Upper lobe of right lung (tissue), 1 donor: ENCODE data around the gene MS4A12. TPM values are rescaled to one million over a fixed set of nuclear protein-coding genes. Genes with fewer than 3 reads are reported as not detected.

Source experiments
- ATAC-seq: fragments of 200-7000 bp; cut with Tn5 transposase; one replicate; pipeline ENCODE4 v1.9.1; 2020; ENCODE audit warnings: mild to moderate bottlenecking, moderate library complexity
- DNase-seq: peaks from one replicate; pipeline ENCODE4 v3.0.0-alpha.2; 2020
- H3K27ac ChIP-seq: fragments of 200-600 bp; one replicate; pipeline ENCODE4 v1.8.0; 2022
- H3K27me3 ChIP-seq: fragments of 200-600 bp; one replicate; pipeline ENCODE4 v1.8.0; 2022; ENCODE audit warnings: mild to moderate bottlenecking
- H3K36me3 ChIP-seq: fragments of 200-600 bp; one replicate; pipeline ENCODE4 v1.8.0; 2022
- H3K4me1 ChIP-seq: fragments of 200-600 bp; one replicate; pipeline ENCODE4 v1.8.0; 2022
- H3K4me3 ChIP-seq: fragments of 200-600 bp; one replicate; pipeline ENCODE4 v1.8.0; 2022; ENCODE audit warnings: mild to moderate bottlenecking
- H3K9me3 ChIP-seq: fragments of 200-600 bp; one replicate; pipeline ENCODE4 v1.8.0; 2022
- CTCF ChIP-seq: fragments of 200-600 bp; IDR thresholded peaks from one replicate; pipeline ENCODE4 v1.8.0; 2022; ENCODE audit warnings: antibody characterized with exemption
- intact Hi-C: fragments of 100-400 bp; cut with DNase I; formaldehyde crosslinking; loops from one replicate; pipeline ENCODE4 v1.11.0; 2022
- total RNA-seq: library from RNA; stranded (reverse); fragmentation: NEBNext Ultra II Directional; extraction: Animal tissue kit (Norgen Biotek cat#: 25700); gene quantifications from one replicate; pipeline ENCODE4 v1.2.1, GENCODE V29; 2021
- donor health status: DM: no; HTN: yes; CAD: no; lungs with severe emphysema.

The MS4A12 gene
- total RNA-seq, 1 donor from 2014 or later: not detected

- Histone ChIP-seq H3K9me3 (no peaks in the 10 kb centered on the region), H3K27ac (no peak overlapping the region), H3K4me1 (no peaks in the 10 kb centered on the region), H3K27me3 (no peaks in the 10 kb centered on the region), H3K36me3 (no peaks in the 10 kb centered on the region), H3K4me3 (no peak overlapping the region)
- ATAC-seq: no peak
- TF ChIP-seq CTCF: no peak
- no peak for DNase-seq
- intact Hi-C loops: no loop called here
Observed at GRCh38 chr11:60457576-60457975, 35.0 kb upstream of the MS4A12 start.

- DNase-seq: no peak
- ATAC-seq: no peak
- H3K4me3 ChIP-seq: no peak overlapping the region
- no peak overlapping the region for H3K27ac ChIP-seq
- intact Hi-C loops: no loop called here
- no peaks in the 10 kb centered on the region for H3K27me3 ChIP-seq
- H3K9me3 ChIP-seq: no peaks in the 10 kb centered on the region
- no peaks in the 10 kb centered on the region for H3K36me3 ChIP-seq
- TF ChIP-seq CTCF: no peak
- H3K4me1 ChIP-seq: no peaks in the 10 kb centered on the region
Observed at GRCh38 chr11:60459345-60459744, 33.2 kb upstream of the MS4A12 start.

- H3K27me3 ChIP-seq: no peaks in the 10 kb centered on the region
- intact Hi-C loops: no loop called here
- DNase-seq (no peak), ATAC-seq (no peak)
- H3K36me3 ChIP-seq: no peaks in the 10 kb centered on the region
- no peak overlapping the region for H3K4me3 ChIP-seq
- no peaks in the 10 kb centered on the region for H3K4me1 ChIP-seq
- H3K27ac ChIP-seq: no peak overlapping the region
- TF ChIP-seq CTCF: no peak
- H3K9me3 ChIP-seq: no peaks in the 10 kb centered on the region
Observed at GRCh38 chr11:60468829-60469228, 23.7 kb upstream of the MS4A12 start.

- H3K36me3 ChIP-seq: no peaks in the 10 kb centered on the region
- H3K9me3 ChIP-seq: no peaks in the 10 kb centered on the region
- no peak for ATAC-seq
- no peak overlapping the region for H3K4me3 ChIP-seq
- TF ChIP-seq CTCF: no peak
- no peaks in the 10 kb centered on the region for H3K4me1 ChIP-seq
- intact Hi-C loops: no loop called here
- H3K27me3 ChIP-seq: no peaks in the 10 kb centered on the region
- DNase-seq: no peak
- H3K27ac ChIP-seq: no peak overlapping the region
Observed at GRCh38 chr11:60469723-60470122, 22.9 kb upstream of the MS4A12 start.

GRCh38 chr11:60477035-60477445, 15.5 kb upstream of the MS4A12 start:
- Histone ChIP-seq H3K36me3 (no peaks in the 10 kb centered on the region), H3K9me3 (no peaks in the 10 kb centered on the region), H3K4me3 (no peak overlapping the region), H3K27me3 (no peaks in the 10 kb centered on the region), H3K4me1 (no peaks in the 10 kb centered on the region), H3K27ac (no peak overlapping the region)
- no peak for DNase-seq
- no peak for TF ChIP-seq CTCF
- intact Hi-C loops: no loop called here
- no peak for ATAC-seq

GRCh38 chr11:60482361-60482760, 10.2 kb upstream of the MS4A12 start:
- Histone ChIP-seq H3K9me3 (no peaks in the 10 kb centered on the region), H3K4me1 (no peaks in the 10 kb centered on the region), H3K4me3 (no peak overlapping the region), H3K27ac (no peak overlapping the region), H3K27me3 (no peaks in the 10 kb centered on the region), H3K36me3 (no peaks in the 10 kb centered on the region)
- no peak for TF ChIP-seq CTCF
- no peak for DNase-seq
- peak; percentile 86 for ATAC-seq
- intact Hi-C loops: no loop called here
